ENCODE data around the gene OLFM3.

OLFM3 gene

GRCh38 chr1:101797722-101798121 lies 199.0 kb downstream of the OLFM3 start:
- TF ChIP-seq, protein P1, sequence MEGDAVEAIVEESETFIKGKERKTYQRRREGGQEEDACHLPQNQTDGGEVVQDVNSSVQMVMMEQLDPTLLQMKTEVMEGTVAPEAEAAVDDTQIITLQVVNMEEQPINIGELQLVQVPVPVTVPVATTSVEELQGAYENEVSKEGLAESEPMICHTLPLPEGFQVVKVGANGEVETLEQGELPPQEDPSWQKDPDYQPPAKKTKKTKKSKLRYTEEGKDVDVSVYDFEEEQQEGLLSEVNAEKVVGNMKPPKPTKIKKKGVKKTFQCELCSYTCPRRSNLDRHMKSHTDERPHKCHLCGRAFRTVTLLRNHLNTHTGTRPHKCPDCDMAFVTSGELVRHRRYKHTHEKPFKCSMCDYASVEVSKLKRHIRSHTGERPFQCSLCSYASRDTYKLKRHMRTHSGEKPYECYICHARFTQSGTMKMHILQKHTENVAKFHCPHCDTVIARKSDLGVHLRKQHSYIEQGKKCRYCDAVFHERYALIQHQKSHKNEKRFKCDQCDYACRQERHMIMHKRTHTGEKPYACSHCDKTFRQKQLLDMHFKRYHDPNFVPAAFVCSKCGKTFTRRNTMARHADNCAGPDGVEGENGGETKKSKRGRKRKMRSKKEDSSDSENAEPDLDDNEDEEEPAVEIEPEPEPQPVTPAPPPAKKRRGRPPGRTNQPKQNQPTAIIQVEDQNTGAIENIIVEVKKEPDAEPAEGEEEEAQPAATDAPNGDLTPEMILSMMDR (IDR thresholded peaks at IDR 0.05; ENCODE audit: low read depth, low read length), result no peak
- H3K4me3 ChIP-seq (ENCODE audit: low read depth, low read length), result no peak overlapping the region

DNA sequence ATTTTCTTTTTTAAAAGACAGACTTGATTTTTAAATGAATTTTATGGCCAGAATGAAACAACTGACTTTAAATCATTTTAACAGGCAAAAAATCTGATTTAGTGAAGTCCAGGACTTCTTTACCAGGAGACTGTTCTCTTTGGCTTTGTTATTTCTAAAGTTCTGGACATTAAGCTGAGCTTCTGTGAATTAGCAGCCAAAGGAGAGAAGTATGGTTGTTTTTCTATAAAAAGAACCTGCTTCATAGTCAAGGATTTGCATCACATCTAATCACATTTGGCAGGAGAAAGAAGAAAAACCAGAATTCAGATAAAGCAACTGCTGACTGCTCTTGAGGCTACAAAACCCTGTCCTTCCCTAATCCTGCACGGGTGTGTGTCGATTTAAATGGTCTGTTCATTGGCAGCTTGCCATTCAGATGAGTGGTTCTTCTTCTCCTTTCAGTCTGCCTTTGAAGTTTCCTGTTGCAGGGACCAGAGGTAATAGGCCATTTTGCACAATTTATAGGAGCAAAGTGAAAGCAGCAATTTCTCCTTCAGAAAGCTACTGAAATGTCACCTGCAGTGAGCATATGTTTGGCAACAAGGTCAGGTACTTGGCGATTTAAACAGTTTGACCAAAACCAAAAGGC lies 215.4 kb downstream of the OLFM3 start:
- TF ChIP-seq, protein P1 (IDR thresholded peaks at IDR 0.05; ENCODE audit: low read depth, low read length), result no peak
- H3K4me3 ChIP-seq (ENCODE audit: low read depth, low read length), result no peak overlapping the region

DNA sequence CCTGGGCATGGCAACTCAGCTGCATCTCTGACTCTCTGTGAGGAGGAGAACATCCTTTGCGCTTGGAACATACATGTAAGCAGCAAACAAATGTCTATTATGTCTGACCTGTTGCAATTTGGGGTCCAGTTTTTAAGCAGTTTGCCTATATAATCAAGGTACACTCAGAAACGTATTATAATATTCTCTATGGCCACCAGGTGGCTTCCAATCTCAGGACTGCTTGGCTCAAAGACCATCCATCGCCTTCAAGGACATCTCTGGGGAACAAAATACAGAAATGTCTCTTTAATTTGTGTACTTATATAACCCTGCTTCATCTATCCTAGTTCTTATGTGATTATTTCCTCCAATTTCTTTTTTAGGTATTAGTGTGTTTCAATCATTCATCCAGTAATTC lies 227.2 kb downstream of the OLFM3 start:
- no peak overlapping the region for H3K4me3 ChIP-seq (ENCODE audit: low read depth, low read length)
- TF ChIP-seq, protein P1 (IDR thresholded peaks at IDR 0.05; ENCODE audit: low read depth, low read length), result no peak

DNA sequence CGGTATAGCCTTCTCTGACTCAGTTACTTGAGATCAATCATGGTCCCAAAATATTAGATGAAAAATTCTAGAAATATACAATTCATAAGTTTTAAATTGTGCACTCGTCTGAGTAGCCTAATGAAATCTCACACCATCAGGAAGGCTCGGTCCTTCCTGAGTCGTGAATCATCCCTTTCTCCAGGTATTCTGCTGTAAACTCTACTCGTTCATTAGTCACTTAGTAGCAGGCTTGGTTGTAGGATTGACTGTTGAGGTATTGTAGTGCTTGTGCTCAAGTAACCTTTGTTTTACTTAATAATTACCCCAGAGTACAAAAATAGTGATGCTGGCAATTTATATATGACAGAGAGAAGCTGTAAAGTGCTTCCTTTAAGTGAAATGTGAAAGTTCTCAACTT lies 238.7 kb downstream of the OLFM3 start:
- TF ChIP-seq, protein P1 (IDR thresholded peaks at IDR 0.05; ENCODE audit: low read depth, low read length), result no peak
- no peak overlapping the region for H3K4me3 ChIP-seq (ENCODE audit: low read depth, low read length)

GRCh38 chr1:101756411-101756810 lies 240.3 kb downstream of the OLFM3 start:
- H3K4me3 ChIP-seq (ENCODE audit: low read depth, low read length), result no peak overlapping the region
- TF ChIP-seq, protein P1 (IDR thresholded peaks at IDR 0.05; ENCODE audit: low read depth, low read length), result no peak

All from WI38 (cell line).